ENCODE results near the gene GTF2F1.

DNA sequence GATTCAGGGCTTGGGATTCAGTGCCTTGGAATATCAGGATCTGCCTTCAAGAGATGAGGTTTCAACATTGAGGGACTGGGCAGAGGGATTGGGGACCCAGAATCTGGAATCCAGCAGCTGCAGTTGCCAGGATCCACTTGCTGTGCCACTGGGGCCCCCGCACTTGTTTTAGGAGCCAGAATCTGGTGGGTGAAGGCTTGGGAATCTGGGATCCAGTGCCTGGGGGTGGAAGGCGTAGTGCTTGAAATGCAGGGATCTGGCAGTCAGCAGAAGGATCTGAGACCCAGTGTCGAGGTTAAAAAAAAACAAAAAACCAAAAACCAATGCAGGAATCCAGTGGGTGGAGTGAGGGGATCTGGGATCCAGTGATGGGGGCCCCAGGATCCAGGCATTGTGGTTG lies 47.9 kb upstream of the GTF2F1 start:
- TF ChIP-seq L3MBTL2 (conservative IDR thresholded peaks at IDR 0.05): no peak
- TF ChIP-seq ZNF384 (IDR thresholded peaks at IDR 0.05): no peak
- no peak for TF ChIP-seq BHLHE40 (IDR thresholded peaks at IDR 0.05; ENCODE audit: borderline replicate concordance)
- no peak for TF ChIP-seq HDGF (IDR thresholded peaks at IDR 0.05; ENCODE audit: borderline replicate concordance)
- no peak for TF ChIP-seq ELF4 (IDR thresholded peaks at IDR 0.05)
- TF ChIP-seq SP1 (IDR thresholded peaks at IDR 0.05): no peak
- no peak for TF ChIP-seq ARNT (IDR thresholded peaks at IDR 0.05)
- TF ChIP-seq FOXK2 (IDR thresholded peaks at IDR 0.05): no peak
- no peak for TF ChIP-seq FOXM1 (IDR thresholded peaks at IDR 0.05; ENCODE audit: borderline replicate concordance)
- TF ChIP-seq, protein P1, sequence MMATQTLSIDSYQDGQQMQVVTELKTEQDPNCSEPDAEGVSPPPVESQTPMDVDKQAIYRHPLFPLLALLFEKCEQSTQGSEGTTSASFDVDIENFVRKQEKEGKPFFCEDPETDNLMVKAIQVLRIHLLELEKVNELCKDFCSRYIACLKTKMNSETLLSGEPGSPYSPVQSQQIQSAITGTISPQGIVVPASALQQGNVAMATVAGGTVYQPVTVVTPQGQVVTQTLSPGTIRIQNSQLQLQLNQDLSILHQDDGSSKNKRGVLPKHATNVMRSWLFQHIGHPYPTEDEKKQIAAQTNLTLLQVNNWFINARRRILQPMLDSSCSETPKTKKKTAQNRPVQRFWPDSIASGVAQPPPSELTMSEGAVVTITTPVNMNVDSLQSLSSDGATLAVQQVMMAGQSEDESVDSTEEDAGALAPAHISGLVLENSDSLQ (IDR thresholded peaks at IDR 0.05): no peak
- TF ChIP-seq SUZ12 (IDR thresholded peaks at IDR 0.05): no peak
- no peak for TF ChIP-seq CTBP1 (IDR thresholded peaks at IDR 0.05; ENCODE audit: borderline replicate concordance)
- no peak for TF ChIP-seq FOXA1 (IDR thresholded peaks at IDR 0.05)

All from HEK293T (cell line).